GM21367 (cell line): ENCODE data around the gene ADPRH.
A peak's percentile ranks its signal among the peaks of the same experiment; 100 is the strongest.
"Not testable (repeated sequence)": the region's sequence is repeated elsewhere in the genome, so short reads cannot be mapped to it uniquely, and the experiment has no call there.

ENCODE experiments used
- ATAC-seq: cut with Tn5 transposase; IDR thresholded peaks from one replicate; pipeline ENCODE4 v1.9.1; 2021; ENCODE audit not compliant: unreplicated experiment

The ADPRH gene

DNA sequence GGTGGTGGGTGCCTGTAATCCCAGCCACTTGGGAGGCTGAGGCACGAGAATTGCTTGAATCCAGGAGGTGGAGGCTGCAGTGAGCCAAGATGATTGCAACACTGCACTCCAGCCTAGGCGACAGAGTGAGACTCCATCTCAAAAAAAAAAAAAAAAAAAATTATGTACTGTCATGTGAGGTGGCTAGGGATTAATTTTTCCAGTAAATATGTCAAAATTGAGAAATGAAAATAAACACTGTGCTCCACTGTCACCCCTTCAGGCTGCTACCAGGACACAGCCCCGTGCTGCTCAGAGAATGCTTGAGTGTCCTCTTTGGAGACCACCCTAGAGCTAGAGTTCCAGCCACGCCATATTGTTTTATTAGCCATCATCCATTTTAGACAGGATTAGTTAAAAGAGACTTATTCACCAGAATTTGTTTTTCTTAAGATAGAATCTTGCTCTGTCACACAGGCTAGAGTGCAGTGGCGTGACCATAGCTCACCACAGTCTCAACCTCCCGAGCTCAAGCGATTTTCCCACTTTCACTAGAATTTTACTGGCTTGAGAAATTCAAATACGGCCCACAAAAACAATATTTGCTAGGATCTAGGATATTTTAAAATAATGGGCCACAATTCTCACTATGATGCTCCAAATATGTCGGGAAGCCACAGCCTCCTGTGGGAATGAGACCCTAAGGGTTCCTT lies 20.5 kb upstream of the ADPRH start:
- ATAC-seq = no peak

- ATAC-seq = peak; percentile 48
Measured at GRCh38 chr3:119559441-119559963, 19.8 kb upstream of the ADPRH start, which contains the start of gene CD80. CD80 (minus strand) TSS chr3:119559614; CDS start chr3:119557728, 1,886 bp downstream.

DNA sequence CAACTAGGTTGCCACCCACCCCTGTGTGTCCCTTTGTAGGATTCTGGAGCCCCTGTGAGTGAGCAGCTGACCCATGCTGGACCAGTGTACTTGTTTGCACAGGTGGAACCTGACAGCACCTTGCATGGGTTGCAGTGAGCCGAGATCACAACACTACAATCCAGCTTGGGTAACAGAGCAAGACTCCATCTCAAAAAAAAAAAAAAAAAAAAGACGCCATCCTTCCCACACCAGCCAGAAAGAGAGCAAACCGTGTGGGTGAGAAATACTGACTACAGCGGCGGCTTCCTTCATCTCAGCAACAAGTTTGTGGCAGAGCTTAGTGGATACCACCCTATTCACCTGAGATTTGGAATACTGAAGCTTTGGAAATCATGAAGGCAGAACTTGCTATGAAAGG lies 19.1 kb upstream of the ADPRH start:
- ATAC-seq = no peak

GRCh38 chr3:119562307-119562961 lies 16.9 kb upstream of the ADPRH start:
- peak; percentile 76 for ATAC-seq

GRCh38 chr3:119563334-119563733 lies 16.0 kb upstream of the ADPRH start:
- ATAC-seq = not testable (repeated sequence)

- ATAC-seq = no peak
Measured at GRCh38 chr3:119569156-119569555, 10.1 kb upstream of the ADPRH start.

DNA sequence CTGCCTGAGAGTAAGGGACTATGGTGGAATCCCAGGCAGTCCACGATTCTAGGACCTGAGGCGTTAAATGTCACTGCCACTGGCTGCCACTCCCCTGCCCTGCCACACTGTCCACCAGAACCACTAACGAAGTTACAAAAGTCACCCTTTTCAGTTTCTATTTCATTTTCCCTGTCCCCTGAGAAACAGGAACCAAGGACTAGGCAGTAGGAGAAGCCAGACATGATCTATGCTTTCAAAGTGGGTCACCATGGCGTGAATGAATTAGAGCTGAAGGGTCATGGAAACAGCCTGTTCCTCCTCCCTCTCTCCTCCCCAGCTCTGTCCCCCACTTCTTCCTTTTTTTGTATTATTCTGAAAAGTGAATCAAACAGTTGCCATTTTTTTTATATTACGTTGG lies 9.1 kb upstream of the ADPRH start:
- peak; percentile 64 for ATAC-seq

DNA sequence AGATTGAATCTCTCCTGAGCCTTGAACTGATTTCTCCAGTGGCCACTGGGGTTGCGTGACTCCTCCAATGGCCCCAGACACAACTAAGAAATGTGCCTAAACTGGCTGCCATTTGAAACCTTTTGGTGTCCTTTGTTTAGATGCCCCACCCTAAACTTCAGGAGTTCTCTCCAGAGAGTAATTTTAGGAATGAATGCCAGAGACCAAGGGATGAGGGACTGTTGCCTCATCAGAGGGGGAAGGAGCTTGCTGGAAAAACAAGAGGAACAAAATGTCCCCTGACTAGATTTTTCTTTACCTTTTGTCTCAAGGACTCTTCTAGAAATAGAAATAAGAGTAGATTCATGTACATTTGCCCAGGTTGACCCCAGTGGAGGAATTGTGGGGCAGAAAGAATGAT lies 8.1 kb upstream of the ADPRH start:
- no peak for ATAC-seq

DNA sequence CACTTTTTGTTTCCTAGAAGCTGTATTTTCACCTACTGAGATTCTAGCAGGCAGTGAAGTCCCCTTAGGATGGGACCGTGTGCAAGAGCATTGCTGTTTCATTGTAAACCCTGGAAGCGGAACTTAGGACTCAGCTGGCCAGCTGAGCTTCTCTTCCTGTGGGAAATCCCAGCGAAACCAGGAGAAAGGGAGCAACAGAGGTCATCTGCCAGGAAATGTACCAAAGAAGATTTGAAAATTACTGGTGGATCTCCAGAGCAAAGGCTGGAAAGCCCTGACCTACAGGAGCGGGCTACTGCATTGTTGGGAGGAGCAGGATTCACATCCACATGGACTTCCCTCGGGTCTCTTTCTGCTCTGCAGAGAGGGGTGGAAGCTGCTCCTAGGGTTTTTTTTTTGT lies 7.6 kb upstream of the ADPRH start:
- no peak for ATAC-seq

DNA sequence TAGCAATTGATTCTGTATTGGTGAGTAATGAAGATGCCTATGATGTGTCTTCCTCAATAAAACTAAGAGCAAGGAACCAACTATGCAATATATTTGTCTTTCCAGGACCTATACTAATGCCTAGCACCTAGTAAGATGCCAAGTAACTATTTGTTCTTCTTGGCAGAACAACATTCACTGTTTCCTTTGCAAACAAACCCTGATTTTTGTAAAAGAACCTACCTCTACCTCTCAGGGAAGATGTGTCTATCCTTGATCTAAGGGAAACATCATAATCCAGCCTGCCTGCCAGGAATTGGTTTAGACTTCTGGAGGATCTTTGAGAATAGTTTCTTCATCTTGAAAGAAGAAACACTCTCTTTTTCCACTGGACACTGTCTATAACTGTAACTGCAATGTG lies 3.8 kb upstream of the ADPRH start:
- ATAC-seq = no peak

DNA sequence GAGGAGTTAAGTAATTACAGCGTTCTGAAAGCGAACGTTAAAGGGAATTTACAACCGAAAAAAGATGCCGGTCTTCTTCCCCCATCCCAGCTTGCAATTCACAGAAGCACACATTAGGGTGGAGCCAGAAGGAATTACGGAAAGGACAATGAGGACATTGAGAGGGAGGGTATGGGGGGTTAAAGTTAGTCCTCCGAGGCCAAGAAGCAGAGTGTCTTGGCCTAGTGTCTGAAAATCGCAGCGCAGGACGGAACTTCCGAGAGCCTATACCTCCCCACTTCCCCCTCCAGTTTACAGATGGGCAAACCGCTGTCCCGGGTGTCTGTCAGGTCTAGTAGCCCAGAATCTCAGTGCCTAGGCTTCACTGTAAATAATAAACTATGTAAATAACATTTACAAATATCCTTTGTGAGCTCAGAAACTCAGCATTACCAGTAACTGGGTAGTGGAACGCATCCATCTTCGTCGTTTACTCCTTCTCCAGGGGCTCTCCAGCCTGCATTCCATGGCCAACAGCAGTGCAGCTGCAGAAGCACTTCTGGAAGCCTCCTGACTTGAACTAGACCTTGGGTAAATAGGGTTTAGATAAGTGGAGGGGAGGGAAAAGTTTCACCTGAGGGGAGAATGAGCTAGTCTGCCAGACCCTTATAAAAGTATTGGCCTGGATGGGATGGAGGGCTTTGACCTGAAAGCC lies 922 bp downstream of the ADPRH start:
- peak; percentile 67 for ATAC-seq

DNA sequence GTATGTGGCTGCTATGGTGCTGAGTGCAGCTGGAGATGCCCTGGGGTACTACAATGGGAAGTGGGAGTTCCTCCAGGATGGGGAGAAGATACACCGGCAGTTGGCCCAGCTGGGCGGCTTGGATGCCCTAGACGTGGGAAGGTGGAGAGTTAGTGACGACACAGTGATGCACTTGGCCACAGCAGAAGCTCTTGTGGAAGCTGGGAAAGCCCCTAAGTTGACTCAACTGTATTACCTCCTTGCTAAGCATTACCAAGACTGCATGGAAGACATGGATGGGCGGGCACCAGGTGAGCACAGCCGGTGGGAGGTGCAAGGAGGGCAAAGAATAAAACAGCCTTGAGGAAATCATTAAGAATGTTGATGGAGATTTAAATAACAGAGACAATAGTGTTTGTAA lies 2.9 kb downstream of the ADPRH start:
- no peak for ATAC-seq

- no peak for ATAC-seq
Measured at GRCh38 chr3:119585208-119585607, 5.9 kb downstream of the ADPRH start.

DNA sequence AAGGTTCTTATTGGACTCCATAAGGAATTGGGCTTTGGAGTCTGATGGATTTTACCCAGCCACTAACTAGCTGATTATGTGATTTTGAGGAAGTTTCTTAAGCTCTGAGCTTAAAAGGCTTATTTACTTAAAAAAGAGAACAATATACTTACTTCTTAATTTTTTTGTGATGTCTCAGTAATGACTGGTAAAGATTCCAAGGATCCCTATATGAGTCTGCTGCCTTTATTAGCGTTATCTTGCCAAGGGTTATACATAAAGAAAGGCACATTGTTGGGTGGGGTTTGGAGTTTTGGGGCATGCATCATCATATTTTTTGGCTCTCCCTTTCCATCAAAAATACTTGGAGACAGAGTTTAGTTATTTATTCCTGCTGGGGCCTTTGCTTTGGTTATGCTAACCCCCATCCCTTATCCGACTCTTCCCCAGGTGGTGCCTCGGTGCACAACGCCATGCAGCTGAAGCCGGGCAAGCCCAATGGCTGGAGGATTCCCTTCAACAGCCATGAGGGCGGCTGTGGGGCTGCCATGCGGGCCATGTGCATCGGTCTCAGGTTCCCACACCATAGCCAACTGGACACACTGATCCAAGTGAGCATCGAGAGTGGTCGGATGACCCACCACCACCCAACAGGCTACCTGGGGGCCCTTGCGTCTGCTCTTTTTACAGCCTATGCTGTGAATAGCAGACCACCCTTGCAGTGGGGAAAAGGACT lies 6.7 kb downstream of the ADPRH start:
- ATAC-seq = no peak

GRCh38 chr3:119586733-119587172 lies 7.5 kb downstream of the ADPRH start:
- ATAC-seq = no peak

DNA sequence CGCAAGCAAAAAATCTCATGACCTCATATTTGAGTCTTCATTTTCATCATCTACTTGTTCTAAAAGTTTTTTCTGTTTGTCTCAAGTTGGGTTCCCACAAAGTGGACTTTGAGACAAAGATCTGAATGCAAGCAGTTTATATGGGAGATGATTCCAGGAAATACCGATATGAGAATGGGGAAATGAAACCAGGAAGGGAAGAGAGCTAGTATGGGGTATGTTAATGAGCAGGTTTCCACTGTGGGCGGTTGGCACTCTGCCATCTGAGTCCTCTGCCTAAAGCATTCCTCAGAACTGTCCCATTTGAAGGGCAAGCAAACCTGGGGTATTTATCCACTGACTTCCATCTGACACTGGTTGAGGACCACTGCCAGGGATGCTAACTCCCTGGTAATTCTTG lies 8.8 kb downstream of the ADPRH start:
- ATAC-seq = no peak

- ATAC-seq = no peak
Measured at GRCh38 chr3:119589102-119589773, 9.9 kb downstream of the ADPRH start.

DNA sequence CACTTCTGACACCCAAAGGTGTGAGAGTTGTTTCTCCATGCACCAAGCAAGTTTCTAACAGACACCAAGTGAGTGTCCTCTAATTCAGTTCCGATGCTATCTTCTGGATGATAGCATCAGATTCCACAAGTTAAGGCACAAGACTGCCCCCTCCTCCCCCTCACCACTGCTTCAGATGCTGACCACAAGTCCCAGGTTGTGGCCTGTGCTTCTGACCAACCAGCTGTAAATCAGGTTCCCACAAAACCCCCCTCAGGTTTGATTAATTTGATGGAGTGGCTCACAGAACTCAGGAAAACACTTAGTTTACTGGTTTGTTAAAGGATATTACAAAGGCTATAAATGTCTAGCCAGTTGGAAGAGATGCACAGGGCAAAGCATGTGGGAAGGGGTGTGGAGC lies 11.4 kb downstream of the ADPRH start:
- no peak for ATAC-seq

DNA sequence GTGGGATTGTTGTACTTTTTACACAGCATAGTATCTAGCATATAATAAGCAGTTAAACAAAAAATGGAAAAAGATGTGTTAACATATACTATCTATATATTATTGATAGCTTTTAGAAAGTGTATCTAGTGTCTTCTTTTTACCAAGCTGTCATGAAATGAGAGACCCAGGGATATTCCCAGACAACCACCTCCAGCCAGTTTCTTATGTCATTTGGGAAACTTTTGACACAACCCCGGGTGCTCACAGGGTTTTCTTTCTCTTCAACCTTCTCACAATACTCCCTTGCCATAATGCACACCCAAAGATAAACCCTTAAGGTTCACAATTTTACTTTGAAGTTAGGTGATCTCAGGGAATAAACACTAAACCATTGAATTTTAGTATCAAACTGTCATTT lies 13.6 kb downstream of the ADPRH start:
- ATAC-seq = no peak

DNA sequence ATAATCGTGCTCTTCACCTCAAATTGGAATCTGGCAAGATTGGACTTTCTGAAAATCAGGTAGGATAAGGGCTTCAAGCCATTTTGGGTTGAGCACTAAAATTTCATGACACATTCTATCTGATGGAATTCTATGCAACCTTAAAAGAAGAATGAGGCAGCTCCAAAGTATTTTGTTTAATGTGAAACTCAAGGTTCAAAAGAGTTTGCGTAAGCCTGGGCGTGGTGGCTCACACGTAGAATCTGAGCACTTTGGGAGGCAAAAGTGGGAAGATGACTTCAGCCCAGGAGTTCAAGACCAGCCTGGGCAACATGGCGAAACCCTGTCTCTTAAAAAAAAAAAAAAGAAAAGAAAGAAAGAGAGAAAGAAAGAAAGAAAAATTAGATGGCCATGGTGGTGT lies 14.8 kb downstream of the ADPRH start:
- ATAC-seq = no peak

DNA sequence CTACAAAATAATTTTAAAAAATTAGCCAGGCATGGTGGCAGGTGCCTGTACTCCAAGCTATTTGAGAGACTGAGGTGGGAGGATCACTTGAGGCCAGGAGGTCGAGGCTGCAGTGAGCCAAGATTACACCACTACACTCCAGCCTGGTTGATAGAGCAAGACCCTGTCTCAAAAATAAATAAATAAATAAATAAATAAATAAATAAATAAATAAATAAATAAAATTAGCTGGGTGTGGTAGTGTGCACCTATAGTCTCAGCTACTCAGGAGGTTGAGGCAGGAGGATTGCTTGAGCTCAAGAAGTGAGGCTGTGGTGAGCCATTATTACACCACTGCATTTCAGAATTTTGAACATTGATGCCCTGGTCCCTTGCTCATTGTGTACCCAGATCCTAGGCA lies 15.6 kb downstream of the ADPRH start:
- ATAC-seq = not testable (repeated sequence)
